Measurements from ENCODE around the gene CMTM1.

DNA sequence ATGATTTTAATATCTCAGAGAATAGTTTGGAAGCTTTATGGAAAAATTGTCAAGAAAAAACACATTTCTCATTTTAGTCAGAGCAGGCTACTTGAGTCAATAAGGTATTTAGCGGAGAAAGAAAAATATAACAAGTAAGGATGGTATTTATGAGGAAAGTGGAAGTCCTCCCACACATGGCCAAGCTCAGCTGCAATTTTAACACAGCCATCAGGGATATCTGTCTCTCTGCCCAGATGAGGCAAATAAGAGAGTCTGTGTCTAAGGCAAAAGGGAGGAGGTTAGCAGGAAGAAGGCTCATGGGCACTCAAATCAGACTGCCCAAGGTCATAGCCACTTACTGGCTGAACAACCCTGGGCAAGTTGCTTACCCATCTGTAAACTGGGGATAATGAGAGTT is 7.8 kb downstream of the CMTM1 start:
- no peak for TF ChIP-seq POLR2AphosphoS5 (IDR thresholded peaks at IDR 0.05; ENCODE audit: insufficient read depth, low read depth, low read length)
- TF ChIP-seq, protein P1, sequence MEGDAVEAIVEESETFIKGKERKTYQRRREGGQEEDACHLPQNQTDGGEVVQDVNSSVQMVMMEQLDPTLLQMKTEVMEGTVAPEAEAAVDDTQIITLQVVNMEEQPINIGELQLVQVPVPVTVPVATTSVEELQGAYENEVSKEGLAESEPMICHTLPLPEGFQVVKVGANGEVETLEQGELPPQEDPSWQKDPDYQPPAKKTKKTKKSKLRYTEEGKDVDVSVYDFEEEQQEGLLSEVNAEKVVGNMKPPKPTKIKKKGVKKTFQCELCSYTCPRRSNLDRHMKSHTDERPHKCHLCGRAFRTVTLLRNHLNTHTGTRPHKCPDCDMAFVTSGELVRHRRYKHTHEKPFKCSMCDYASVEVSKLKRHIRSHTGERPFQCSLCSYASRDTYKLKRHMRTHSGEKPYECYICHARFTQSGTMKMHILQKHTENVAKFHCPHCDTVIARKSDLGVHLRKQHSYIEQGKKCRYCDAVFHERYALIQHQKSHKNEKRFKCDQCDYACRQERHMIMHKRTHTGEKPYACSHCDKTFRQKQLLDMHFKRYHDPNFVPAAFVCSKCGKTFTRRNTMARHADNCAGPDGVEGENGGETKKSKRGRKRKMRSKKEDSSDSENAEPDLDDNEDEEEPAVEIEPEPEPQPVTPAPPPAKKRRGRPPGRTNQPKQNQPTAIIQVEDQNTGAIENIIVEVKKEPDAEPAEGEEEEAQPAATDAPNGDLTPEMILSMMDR (IDR thresholded peaks at IDR 0.05; ENCODE audit: extremely low read depth in 1 of 2, insufficient read depth in 1 of 2, low read depth in 1 of 2, low read length in 2 of 2), result no peak
- no peak for TF ChIP-seq EZH2 (IDR thresholded peaks at IDR 0.05; ENCODE audit: borderline replicate concordance, low read depth, low read length, severe bottlenecking)
- no peak for TF ChIP-seq JUN (IDR thresholded peaks at IDR 0.05; ENCODE audit: borderline replicate concordance, insufficient read depth, insufficient read length, low read depth)
- TF ChIP-seq POLR2A (IDR thresholded peaks at IDR 0.05; ENCODE audit: low read depth, low read length), result no peak
- TF ChIP-seq, protein P2, sequence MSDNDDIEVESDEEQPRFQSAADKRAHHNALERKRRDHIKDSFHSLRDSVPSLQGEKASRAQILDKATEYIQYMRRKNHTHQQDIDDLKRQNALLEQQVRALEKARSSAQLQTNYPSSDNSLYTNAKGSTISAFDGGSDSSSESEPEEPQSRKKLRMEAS (IDR thresholded peaks at IDR 0.05; ENCODE audit: insufficient read depth, insufficient read length), result no peak

Measured in endothelial cell of umbilical vein (primary cell).